HepG2 (cell line): ENCODE results near the gene RNU2-63P. TPM values are rescaled to one million over a fixed set of nuclear protein-coding genes. Genes with fewer than 3 reads are reported as not detected.

Experiments
- ATAC-seq: fragments of 200-7000 bp; cut with Tn5 transposase; 3 replicates; pipeline ENCODE4 v1.9.1; 2020; ENCODE audit warnings: mild to moderate bottlenecking, moderate library complexity
- BruUV-seq: library from RNA; stranded (reverse); fragments of 400-500 nt; replicated peaks from 2 replicates; lab custom pipeline; 2021; lab: Mats Ljungman, UMichigan
- CTCF ChIA-PET: fragments of 300-600 bp; formaldehyde crosslinking; extraction: SDS; loops from one replicate; lab custom pipeline; 2021; ENCODE audit warnings: low total read pairs, inconsistent platforms, low intra/inter-chr PET ratio; lab: Yijun Ruan, JAX
- POLR2A ChIA-PET: fragments of 350-600 bp; sonication (Branson Sonifier 250); formaldehyde crosslinking; loops from one replicate; lab custom pipeline; 2020; ENCODE audit warnings: antibody characterized with exemption, inconsistent platforms; lab: Yijun Ruan, JAX
- DNase-seq: peaks from one replicate; pipeline ENCODE4 v3.0.0-alpha.2; 2015; ENCODE audit warnings: low spot score
- FAIRE-seq: peaks from 3 replicates; lab custom pipeline; 2011; peaks lifted over from hg19 to GRCh38; lab: Jason Lieb, UNC
- H2AFZ ChIP-seq: one replicate; pipeline ENCODE4 v1.6.1; 2011; ENCODE audit warnings: low read length, inconsistent platforms
- H3K27ac ChIP-seq: fragments of 300-600 bp; 3 replicates; pipeline ENCODE4 v1.8.0; 2011; ENCODE audit warnings: mixed run types, mild to moderate bottlenecking, mixed read lengths, low read length, inconsistent platforms; ENCODE audit not compliant: insufficient read depth; ENCODE audit errors: extremely low read length
- H3K27me3 ChIP-seq, 2 experiments: fragments of 200-600 bp in 1 of 2; 2 replicates in 1 of 2; 3 replicates in 1 of 2; pipeline versions ENCODE4 v1.6.0 to v1.8.0; 2011; ENCODE audit warnings: low read length in 2 of 2, mild to moderate bottlenecking in 2 of 2, moderate library complexity in 2 of 2, inconsistent platforms in 1 of 2; ENCODE audit not compliant: insufficient read depth in 2 of 2, control insufficient read depth in 1 of 2
- H3K36me3 ChIP-seq, 2 experiments: fragments of 200-600 bp in 1 of 2; replicated peaks in 1 of 2; 2 replicates in 1 of 2; 3 replicates in 1 of 2; pipeline versions ENCODE4 v1.5.1 to v1.8.0; 2011; ENCODE audit warnings: low read length in 2 of 2, inconsistent platforms in 1 of 2; ENCODE audit not compliant: insufficient read depth in 2 of 2, control insufficient read depth in 1 of 2
- H3K4me1 ChIP-seq: 2 replicates; pipeline ENCODE4 v1.5.1; 2012; ENCODE audit warnings: low read length, inconsistent platforms; ENCODE audit not compliant: insufficient read depth
- H3K4me2 ChIP-seq: 2 replicates; pipeline ENCODE4 v1.6.0; 2011; ENCODE audit warnings: low read depth, low read length, inconsistent platforms
- H3K4me3 ChIP-seq, 3 experiments: fragments of 200-600 bp in 1 of 3; sonication (generic), shearing (Covaris generic) in 1 of 3; replicated peaks in 1 of 3; 2 replicates each; pipeline ENCODE4 v1.5.1; 2011 to 2016; ENCODE audit warnings: low read length in 3 of 3, inconsistent platforms in 2 of 3, low read depth in 2 of 3, mild to moderate bottlenecking in 2 of 3, control low read depth in 1 of 3, mixed read lengths in 1 of 3; ENCODE audit not compliant: insufficient read depth in 1 of 3
- H3K79me2 ChIP-seq: one replicate; pipeline ENCODE4 v1.6.1; 2011; ENCODE audit warnings: low read length, inconsistent platforms; ENCODE audit not compliant: insufficient read depth
- H3K9ac ChIP-seq: 2 replicates; pipeline ENCODE4 v1.6.0; 2011; ENCODE audit warnings: mild to moderate bottlenecking, low read depth, low read length, inconsistent platforms; ENCODE audit not compliant: insufficient read depth
- H3K9me3 ChIP-seq: 2 replicates; pipeline ENCODE4 v1.5.1; 2012; ENCODE audit warnings: mild to moderate bottlenecking, low read length
- H4K20me1 ChIP-seq: 2 replicates; pipeline ENCODE4 v1.6.0; 2011; ENCODE audit warnings: inconsistent platforms, mild to moderate bottlenecking, low read length, moderate library complexity; ENCODE audit not compliant: insufficient read depth
- HNRNPL ChIP-seq: fragments of 200-400 bp; formaldehyde crosslinking; IDR thresholded peaks from 2 replicates; pipeline ENCODE4 v1.6.1; 2017; ENCODE audit warnings: mild to moderate bottlenecking, low read depth, low read length
- PRDM15 ChIP-seq: sonication (generic); formaldehyde crosslinking; IDR thresholded peaks from 2 replicates; pipeline ENCODE4 v1.4.0; 2020; ENCODE audit warnings: missing genetic modification reagents
- TBL1XR1 ChIP-seq: fragments of 150-350 bp; IDR thresholded peaks from 2 replicates; pipeline ENCODE4 v1.6.1; 2014; ENCODE audit warnings: borderline replicate concordance, low read length; ENCODE audit not compliant: partially characterized antibody
- ZBTB37 ChIP-seq: sonication (generic); formaldehyde crosslinking; IDR thresholded peaks from 2 replicates; pipeline ENCODE4 v1.4.0; 2020; ENCODE audit warnings: mild to moderate bottlenecking, missing genetic modification reagents
- ZFP62 ChIP-seq: sonication (generic); formaldehyde crosslinking; IDR thresholded peaks from 2 replicates; pipeline ENCODE4 v1.4.0; 2020; ENCODE audit warnings: missing genetic modification reagents
- ZMYM3 ChIP-seq: sonication (generic); formaldehyde crosslinking; IDR thresholded peaks from 2 replicates; pipeline ENCODE4 v1.5.1; 2020; ENCODE audit warnings: mild to moderate bottlenecking, missing genetic modification reagents
- ZNF138 ChIP-seq: sonication (generic); formaldehyde crosslinking; IDR thresholded peaks from 2 replicates; pipeline ENCODE4 v1.5.0; 2020; ENCODE audit warnings: mild to moderate bottlenecking, low read depth, missing genetic modification reagents
- ZNF354B ChIP-seq: sonication (generic); formaldehyde crosslinking; IDR thresholded peaks from 2 replicates; pipeline ENCODE4 v1.8.0; 2022; ENCODE audit warnings: mild to moderate bottlenecking, missing genetic modification reagents
- ZNF432 ChIP-seq: sonication (generic); formaldehyde crosslinking; IDR thresholded peaks from 2 replicates; pipeline ENCODE4 v1.5.0; 2020; ENCODE audit warnings: missing genetic modification reagents, mild to moderate bottlenecking, borderline replicate concordance
- ZNF772 ChIP-seq: sonication (generic); formaldehyde crosslinking; IDR thresholded peaks from 2 replicates; pipeline ENCODE4 v1.5.0; 2020; ENCODE audit warnings: mild to moderate bottlenecking, missing genetic modification reagents
- WGBS: methylation state at CpG from one replicate; pipeline ENCODE4 v1.1.6; 2017; ENCODE audit warnings: low lambda C conversion rate; 5-methylcytosine and 5-hydroxymethylcytosine counted together
- in situ Hi-C: cut with HindIII; loops from 2 replicates; pipeline ENCODE4 v1.10.0; 2017; ENCODE audit warnings: low pct_unique_long_range_greater_than_20kb; ENCODE audit not compliant: extremely low pct_ligation_motif_present
- intact Hi-C: fragments of 100-400 bp; cut with micrococcal nuclease; formaldehyde crosslinking; loops from one replicate; pipeline ENCODE4 v1.10.0; 2022; ENCODE audit not compliant: unreplicated experiment
- polyA plus RNA-seq, 8 experiments: library from polyadenylated mRNA; depleted of rRNA in 3 of 8; stranded (reverse) in 7 of 8; unstranded in 1 of 8; fragments of >200 nt; fragmentation: Illumina TruSeq in 4 of 8; extraction: Trizol in 4 of 8; gene quantifications; 2 replicates each; pipeline versions ENCODE4 v1.2.1 to v1.2.3, GENCODE V29; 2011 to 2016; ENCODE audit warnings: low read depth in 4 of 8, missing spikeins in 1 of 8, mixed read lengths in 1 of 8; ENCODE audit not compliant: insufficient read depth in 1 of 8
- total RNA-seq, 5 experiments: library from RNA; depleted of rRNA; stranded (reverse); fragments of >200 nt; fragmentation: Illumina TruSeq; extraction: Trizol; gene quantifications; 2 replicates each; pipeline ENCODE4 v1.2.3, GENCODE V29; 2016; ENCODE audit warnings: low read depth in 1 of 5

Gene RNU2-63P
- total and polyA plus RNA-seq, 2 of the 13 experiments (the other 11 are each of a cell fraction or from before 2014, with no cell fraction given), result 6.8 TPM; not detected in 1

GRCh38 chr2:88028931-88029330 lies 12.6 kb upstream of the RNU2-63P start (continued):
- TF ChIP-seq ZNF138 (CRISPR knock-in tag), result no peak
- no peak for TF ChIP-seq ZNF432 (CRISPR knock-in tag)
- TF ChIP-seq ZBTB37 (CRISPR knock-in tag), result no peak

DNA sequence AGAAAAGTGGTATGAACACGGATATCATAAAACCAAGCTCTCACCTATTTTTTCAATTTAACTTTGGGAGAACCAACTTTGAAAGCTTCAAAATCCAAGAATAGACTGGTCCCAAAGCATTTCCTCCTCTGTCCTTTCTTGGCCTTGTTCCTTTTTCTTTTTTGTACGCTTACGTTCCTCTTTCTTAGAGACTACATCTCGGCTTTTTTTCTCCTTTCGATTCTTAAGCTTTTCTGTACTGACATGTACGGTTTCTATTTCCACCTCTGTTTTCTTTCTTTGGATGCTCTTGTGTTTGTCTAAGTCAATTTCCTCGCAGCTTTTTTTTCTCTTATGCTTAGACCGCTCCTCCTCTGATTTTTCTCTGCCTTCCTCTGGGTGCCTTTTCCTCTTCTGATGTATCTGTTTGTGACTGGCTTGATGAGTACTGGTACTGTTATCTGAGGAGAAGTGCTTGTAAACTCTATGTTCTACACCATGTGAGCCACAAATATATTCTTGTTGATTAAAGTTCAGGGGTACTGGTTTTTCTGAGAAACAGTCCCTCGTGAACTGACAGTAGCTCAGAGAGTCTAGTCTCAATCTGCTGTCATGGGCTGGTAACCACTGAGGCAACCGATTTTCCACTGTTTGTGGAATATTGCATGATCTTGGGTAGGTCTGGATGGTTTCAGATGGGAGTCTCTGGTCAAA lies 11.5 kb upstream of the RNU2-63P start:
- 90% methylated on average over 10 of the region's 10 CpGs for WGBS
- Histone ChIP-seq H3K27me3 (no peaks in the 10 kb centered on the region), H3K4me1 (peaks cover 6% of the 10 kb centered on the region; the same call in 1 of the 2 replicates), H3K36me3 (no peaks in the 10 kb centered on the region), H3K79me2 (no peaks in the 10 kb centered on the region), H4K20me1 (no peaks in the 10 kb centered on the region), H2AFZ (no peak overlapping the region), H3K4me2 (no peak overlapping the region), H3K27ac (no peak overlapping the region), H3K9me3 (no peaks in the 10 kb centered on the region), H3K4me3 (no peak overlapping the region), H3K9ac (no peak overlapping the region)
- DNase-seq, result no peak
- ChIA-PET POLR2A (interaction anchor here (0.7 kb wide), 1 partner anchor 12 kb away, joined by 3 read pairs; the partner anchor contains the start of gene RNU2-63P), CTCF (no interaction called here)
- intact Hi-C loops (no loop called here), in situ Hi-C loops (no loop called here)
- no peak for FAIRE-seq
- no TSS peak for BruUV-seq
- ATAC-seq, result no peak
- no peak for TF ChIP-seq ZNF354B (CRISPR knock-in tag)
- no peak for TF ChIP-seq HNRNPL
- TF ChIP-seq PRDM15 (CRISPR knock-in tag), result no peak
- TF ChIP-seq ZNF772 (CRISPR knock-in tag), result no peak
- TF ChIP-seq ZFP62 (CRISPR knock-in tag), result no peak
- no peak for TF ChIP-seq TBL1XR1
- no peak for TF ChIP-seq ZMYM3 (CRISPR knock-in tag)
